HK-2 (cell line): Measurements from ENCODE around the gene FIBP.
"Not testable (repeated sequence)": the region's sequence is repeated elsewhere in the genome, so short reads cannot be mapped to it uniquely, and the experiment has no call there.

ENCODE experiments used
- DNase-seq: peaks from one replicate; pipeline ENCODE4 v3.0.0-alpha.2; 2018; ENCODE audit not compliant: unreplicated experiment

The FIBP gene

DNA sequence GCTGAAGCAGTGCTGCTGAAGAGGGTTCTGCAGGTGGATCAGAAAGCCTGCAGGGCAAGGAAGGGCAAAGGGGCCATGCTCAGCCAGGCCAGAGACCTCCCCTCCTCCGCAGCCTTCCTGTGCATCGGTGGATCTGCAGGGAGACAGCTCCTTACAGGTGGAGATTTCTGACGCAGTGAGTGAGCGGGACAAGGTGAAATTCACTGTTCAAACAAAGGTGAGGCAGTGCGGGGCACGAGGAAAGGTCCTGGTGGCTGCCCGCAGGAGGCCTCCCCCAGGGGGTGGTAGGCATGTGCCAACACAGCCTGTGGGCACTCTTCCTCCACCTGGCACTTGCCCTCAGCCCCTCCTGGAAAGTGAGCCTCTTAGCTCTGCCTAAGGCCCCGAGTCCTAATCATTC is 38.9 kb downstream of the FIBP start:
- DNase-seq, result no peak

DNA sequence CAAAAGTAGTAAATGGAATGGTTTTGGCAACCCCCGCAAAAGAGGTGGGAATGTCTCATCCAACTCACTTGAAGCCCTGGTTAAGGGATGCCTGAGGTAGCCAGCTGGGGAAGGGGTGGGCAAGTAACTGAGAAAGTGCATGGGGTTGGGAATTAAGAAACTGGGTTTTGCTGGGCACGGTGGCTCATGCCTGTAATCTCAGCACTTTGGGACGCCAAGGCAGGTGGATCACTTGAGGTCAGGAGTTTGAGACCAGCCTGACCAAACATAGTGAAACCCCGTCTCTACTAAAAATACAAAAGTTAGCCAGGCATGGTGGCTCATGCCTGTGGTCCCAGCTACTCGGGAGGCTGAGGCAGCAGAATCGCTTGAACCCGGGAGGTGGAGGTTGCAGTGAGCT is 39.6 kb downstream of the FIBP start:
- DNase-seq, result not testable (repeated sequence)

DNA sequence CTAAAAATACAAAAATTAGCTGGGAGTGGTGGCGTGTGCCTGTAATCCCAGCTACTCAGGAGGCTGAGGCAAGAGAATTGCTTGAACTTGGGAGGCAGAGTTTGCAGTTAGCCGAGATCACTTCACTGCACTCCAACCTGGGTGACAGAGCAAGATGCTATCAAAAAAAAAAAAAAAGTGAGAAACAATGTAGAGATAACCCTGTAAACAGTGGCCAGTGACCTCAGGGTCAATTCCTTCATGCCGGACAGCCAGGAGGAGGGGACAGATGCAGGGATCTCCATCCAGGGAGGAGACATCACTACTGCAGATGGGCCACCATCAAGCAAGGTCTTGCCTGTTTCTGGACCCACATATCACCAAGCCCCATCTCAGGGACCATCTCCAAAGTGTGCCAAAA is 40.5 kb downstream of the FIBP start:
- DNase-seq, result no peak

DNA sequence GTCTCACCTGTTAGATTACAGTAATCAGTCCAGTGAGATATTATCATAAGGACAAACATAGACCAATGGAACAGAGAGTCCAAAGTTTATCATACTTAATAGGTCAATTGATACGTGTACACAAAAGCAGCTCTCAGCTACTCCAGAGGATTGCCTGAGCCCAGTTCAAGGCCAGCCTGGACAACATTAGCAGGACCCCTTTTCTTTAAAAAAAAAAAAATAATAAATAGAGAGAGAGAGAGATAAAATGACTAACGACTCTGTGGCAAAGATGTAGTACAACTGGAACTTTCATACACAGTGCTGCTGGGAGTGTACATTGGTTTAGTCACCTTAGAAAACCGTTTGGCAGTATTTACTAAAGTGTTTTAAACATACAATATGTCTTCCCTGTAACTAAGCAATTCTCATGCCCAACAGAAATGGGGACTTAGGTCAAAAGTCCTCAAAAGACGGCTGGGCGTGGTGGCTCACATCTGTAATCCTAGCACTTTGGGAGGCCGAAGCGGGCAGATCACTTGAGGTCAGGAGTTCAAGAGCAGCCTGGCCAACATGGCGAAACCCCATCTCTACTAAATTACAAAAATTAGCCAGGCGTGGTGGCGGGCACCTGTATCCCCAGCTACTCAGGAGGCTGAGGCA is 43.9 kb downstream of the FIBP start:
- no peak for DNase-seq

DNA sequence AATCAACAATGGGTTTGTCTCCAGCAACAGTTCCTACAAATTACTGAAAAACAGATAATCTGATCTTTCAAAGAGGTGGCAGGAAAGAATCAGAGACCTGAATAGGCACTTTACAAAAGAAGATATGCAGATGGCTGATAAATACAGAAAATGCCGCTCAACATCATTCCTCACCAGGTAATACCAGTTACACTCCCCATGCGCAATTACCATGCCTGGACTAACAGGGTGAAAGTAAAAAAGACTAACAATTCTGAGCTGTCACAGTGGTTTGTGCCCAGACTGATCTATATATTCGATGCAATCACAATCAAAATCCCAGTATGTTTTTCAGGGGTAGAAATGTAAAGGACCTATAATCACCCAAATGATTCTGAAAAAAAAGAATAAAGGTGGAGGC is 44.5 kb downstream of the FIBP start:
- DNase-seq, result no peak

DNA sequence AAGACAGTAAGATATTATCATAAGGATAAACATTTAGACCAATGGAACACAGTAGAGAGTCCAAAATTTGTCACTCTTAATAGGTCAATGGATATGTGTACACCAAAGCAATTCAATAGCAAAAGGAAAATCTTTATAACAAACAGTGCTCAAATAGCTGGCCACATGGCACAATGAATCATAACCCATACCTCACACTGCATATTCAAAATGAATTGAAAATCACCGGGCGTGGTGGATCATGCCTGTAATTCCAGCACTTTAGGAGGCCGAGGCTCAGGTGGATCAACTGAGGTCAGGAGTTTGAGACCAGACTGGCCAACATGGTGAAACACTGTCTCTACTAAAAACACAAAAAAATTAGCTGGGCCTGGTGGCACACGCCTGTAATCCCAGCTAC is 46.1 kb downstream of the FIBP start:
- no peak for DNase-seq

DNA sequence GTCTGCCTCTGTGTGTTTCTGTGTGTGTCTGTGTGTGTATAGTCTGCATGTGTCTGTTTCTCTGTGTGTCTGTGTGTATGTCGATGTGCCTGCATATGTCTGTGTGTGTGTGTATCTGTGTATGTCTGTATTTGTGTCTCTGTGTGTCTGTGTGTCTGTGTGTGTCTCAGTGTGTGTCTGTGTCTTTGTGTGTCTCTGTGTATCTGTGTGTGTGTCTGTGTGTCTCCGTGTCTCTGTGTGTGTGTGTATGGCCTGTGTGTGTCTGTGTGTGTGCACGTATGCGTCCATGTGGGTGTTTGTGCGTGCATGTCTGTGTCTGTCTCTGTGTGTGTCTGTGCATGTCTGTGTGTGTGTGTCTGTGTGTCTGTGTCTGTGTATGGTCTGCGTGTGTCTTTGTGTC is 54.1 kb downstream of the FIBP start:
- no peak for DNase-seq
